Measurements from ENCODE around the gene GPR155.
A peak's percentile ranks its signal among the peaks of the same experiment; 100 is the strongest.

The GPR155 gene

GRCh38 chr2:174486563-174487107 is at the start of gene GPR155:
Gene GPR155, minus strand, starts transcription at chr2:174487029. Its CDS starts 5,073 bp downstream, at chr2:174481956.
- DNase-seq (ENCODE audit: low read depth in 2 of 2): no peak

- no peak for DNase-seq (ENCODE audit: low read depth in 2 of 2)
Observed at GRCh38 chr2:174535757-174536703, 49.2 kb upstream of the GPR155 start.

GRCh38 chr2:174535083-174535482 is 48.3 kb upstream of the GPR155 start:
- DNase-seq (ENCODE audit: low read depth in 2 of 2): no peak

DNA sequence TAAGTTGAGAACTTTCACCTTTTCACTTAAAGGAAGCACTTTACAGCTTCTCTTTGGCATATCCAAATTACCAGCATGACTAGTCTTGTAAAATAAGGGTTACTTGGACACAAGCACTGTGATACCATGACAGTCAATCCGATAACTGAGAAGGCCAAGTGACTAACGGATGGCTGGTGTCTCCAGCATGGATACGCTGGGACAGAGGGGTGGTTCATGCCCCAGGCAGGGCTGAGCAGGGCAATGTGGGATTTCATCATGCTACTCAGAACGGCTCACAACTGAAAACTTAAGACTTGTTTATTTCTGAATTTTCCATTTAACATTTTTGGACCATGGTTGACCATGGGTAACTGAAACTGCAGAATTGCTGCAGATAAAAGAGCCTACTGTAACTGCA is 43.1 kb upstream of the GPR155 start:
- no peak for DNase-seq (ENCODE audit: low read depth in 2 of 2)

GRCh38 chr2:174527959-174528358 is 41.1 kb upstream of the GPR155 start:
- DNase-seq (ENCODE audit: low read depth in 2 of 2): no peak

GRCh38 chr2:174527101-174527721 is 40.4 kb upstream of the GPR155 start:
- no peak for DNase-seq (ENCODE audit: low read depth in 2 of 2)

- no peak for DNase-seq (ENCODE audit: low read depth in 2 of 2)
Observed at GRCh38 chr2:174524527-174524926, 37.7 kb upstream of the GPR155 start.

DNA sequence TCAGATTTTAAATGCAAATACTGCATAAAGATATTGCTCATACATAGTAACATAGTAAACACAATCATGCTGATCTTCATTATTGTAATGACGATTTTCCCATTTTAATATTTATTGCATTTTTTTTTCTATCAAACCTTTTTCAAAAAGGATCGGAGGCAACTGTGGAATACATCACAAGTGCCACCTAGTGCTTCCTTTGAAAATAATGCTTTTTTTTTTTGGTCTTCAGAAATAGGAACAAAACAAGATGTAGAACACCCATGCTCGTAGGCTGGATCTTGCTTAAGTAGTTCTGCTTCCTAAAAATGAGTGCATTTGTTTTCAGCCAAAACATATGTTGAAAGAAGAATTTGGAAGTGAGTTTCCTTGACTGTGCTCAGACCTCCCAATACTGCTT is 35.7 kb upstream of the GPR155 start:
- DNase-seq (ENCODE audit: low read depth in 2 of 2): no peak

- DNase-seq (ENCODE audit: low read depth in 2 of 2): no peak
Observed at GRCh38 chr2:174518395-174518794, 31.6 kb upstream of the GPR155 start.

- no peak for DNase-seq (ENCODE audit: low read depth in 2 of 2)
Observed at GRCh38 chr2:174516501-174517378, 29.9 kb upstream of the GPR155 start.

DNA sequence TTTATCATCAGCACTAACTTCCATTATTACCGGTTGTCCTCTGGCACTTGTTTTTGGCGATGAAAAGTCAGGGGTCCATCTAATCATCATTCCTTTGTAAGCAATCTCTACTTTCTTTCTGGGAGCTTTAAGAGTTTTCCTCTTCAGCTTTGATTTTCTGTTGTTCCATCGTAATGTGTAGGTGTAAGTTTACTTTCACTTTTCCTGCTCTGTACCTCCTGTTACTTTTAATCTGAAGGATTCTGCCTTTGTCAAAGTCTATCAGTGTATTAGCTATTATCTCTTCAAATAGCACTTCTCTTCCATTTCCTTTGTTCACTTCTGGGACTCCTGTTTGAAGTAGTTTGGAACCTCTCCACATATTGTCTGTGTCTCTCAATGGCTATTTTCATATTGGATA is 25.5 kb upstream of the GPR155 start:
- DNase-seq (ENCODE audit: low read depth in 2 of 2): no peak

GRCh38 chr2:174511580-174512260 is 24.9 kb upstream of the GPR155 start:
- no peak for DNase-seq (ENCODE audit: low read depth in 2 of 2)

- no peak for DNase-seq (ENCODE audit: low read depth in 2 of 2)
Observed at GRCh38 chr2:174510583-174511189, 23.9 kb upstream of the GPR155 start.

GRCh38 chr2:174503161-174503809 is 16.5 kb upstream of the GPR155 start:
- DNase-seq (ENCODE audit: low read depth in 2 of 2): no peak

DNA sequence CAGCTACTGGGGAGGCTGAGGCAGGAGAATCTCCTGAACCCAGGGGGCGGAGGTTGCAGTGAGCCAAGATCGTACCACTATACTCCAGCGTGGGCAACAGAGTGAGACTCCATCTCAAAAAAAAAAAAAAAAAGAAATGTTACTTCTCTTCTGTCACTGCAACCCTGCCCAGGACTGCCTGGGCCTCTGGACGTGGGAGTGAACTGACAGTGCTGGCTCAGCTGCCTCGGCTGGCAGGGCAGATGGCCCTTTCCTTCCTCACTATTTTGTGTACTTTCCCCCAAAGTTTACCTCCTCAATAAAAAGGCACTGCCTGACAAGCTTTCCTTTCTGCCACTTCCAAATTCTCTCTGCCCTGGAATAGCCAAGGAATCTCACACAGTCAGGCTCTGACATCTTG is 12.5 kb upstream of the GPR155 start:
- no peak for DNase-seq (ENCODE audit: low read depth in 2 of 2)

DNA sequence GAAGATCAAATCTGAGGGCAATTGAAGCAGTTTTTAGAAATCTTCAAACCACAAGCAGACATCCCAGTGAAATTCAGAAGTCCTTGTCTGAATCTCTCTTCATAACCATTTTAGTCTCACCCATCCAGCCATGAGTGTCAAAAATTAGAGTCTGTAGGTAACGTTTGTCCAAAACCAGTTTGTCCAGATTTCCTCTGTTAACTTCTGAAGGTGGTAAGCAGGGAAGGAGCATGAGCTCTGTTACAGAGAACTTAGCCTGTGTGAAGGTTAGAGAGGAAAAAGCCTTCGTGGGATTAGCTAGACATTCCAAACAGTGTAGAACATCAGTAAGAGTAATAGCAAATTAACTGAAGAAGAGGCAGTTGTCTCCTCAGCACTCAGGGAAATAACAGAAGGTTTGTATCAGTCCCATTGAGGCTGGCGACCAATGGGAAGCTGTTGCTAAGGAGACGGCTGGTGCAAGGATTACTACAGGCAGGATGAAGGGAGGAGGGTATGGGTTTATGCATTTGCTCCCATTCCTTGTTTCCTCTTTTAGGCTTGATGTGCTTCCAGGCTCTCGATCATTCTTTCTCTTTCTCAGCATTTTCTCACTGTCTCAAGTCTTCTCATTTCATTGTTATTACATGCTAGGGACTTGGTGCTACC is 8.7 kb upstream of the GPR155 start:
- DNase-seq (ENCODE audit: low read depth in 2 of 2): no peak

DNA sequence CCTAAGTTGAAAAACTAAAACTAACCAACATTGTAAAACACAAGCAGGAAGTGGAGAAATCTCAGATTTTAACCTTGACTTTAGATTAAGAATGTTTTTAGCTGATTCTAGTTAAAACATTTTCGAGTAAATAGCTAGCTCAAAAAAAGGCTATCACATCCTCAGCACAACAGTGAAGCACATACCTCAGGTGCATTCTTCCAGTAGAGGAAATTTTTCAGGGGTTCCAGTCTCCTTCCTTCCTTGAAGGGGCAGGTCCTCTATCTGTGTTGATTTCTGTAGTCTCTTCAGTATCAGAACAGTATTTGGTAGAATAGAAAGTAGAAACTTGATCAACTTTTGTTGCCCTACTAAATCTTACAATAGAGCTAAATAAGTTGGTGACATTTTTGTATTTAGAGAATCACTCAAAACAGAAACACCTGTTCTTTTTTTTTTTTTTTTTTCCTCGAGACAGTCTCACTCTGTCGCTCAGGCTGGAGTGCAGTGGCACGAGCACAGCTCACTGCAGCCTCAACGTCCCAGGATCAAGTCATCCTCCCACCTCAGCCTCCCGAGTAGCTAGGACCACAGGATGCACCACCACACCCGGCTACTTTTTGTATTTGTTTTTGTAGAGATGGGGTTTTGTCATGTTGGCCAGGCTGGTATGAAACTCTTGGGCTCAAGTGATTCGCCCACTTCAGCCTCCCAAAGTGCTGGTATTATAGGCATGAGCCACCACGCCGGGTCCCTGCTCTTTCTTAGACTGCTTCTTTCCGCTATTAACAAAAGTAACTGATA is 6.9 kb upstream of the GPR155 start:
- DNase-seq (ENCODE audit: low read depth in 2 of 2): no peak

DNA sequence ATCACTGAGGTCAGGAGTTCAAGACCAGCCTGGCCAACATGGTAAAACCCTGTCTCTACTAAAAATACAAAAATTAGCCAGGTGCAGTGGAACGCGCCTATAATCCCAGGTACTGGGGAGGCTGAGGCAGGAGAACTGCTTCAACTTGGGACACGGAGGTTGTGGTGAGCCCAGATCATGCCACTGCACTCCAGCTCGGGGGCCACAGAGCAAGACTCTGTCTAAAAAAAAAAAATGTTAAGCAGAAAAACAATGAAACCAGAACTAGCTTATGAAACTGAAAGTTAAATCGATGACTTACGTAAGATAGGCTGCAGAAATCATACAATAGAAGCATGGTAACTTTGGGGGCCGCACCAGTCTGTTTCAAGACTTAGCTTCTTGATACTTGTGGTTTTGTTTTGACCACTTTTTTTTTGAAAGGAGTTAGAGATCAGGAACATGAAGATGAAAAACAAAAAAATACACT is 6.2 kb upstream of the GPR155 start:
- DNase-seq (ENCODE audit: low read depth in 2 of 2): peak in 1 of 2 donors; percentile 16

DNA sequence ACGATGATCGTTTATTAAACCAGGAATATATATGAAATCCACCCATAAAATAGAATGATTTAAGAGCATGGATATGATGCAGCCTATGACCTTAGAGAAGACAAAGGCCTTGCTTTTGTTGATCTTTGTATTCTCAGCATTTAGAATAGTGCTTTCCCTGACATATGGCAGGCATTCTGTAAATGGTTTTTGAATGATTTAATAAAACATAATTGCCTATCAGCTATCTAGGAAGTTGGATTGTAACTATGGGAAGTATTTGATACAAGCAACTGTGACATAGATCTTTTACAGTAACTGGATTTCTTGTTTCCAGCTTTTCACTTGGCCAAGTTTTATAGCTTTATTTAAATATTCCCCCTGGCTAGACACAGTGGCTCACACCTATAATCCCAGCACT is 5.1 kb upstream of the GPR155 start:
- DNase-seq (ENCODE audit: low read depth in 2 of 2): no peak

Measured in stimulated activated CD8-positive, alpha-beta memory T cell treated with anti-CD3 and anti-CD28 coated beads, Interleukin-7, amount 100 ng/mL, for 1 hour (primary cell).